ENCODE measurements around the gene ZNF649. TPM values are rescaled to one million over a fixed set of nuclear protein-coding genes. Genes with fewer than 3 reads are reported as not detected.
A peak's percentile ranks its signal among the peaks of the same experiment; 100 is the strongest.

The ZNF649 gene
- total RNA-seq, 1 experiment from 2014 or later = 26.3 TPM

DNA sequence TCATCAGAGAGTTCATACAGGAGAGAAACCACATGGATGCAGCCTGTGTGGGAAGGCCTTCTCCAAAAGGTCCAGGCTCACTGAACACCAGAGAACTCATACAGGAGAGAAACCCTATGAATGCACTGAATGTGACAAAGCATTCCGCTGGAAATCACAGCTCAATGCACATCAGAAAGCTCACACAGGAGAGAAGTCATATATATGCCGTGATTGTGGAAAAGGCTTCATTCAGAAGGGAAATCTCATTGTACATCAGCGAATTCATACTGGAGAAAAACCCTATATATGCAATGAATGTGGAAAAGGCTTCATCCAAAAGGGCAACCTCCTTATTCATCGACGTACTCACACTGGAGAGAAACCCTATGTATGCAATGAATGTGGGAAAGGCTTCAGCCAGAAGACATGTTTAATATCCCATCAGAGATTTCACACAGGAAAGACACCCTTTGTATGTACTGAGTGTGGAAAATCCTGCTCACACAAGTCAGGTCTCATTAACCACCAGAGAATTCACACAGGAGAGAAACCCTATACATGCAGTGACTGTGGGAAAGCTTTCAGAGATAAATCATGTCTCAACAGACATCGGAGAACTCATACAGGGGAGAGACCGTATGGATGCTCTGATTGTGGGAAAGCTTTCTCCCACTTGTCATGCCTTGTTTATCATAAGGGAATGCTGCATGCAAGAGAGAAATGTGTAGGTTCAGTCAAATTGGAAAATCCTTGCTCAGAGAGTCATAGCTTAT lies 40.2 kb upstream of the ZNF649 start:
- Histone ChIP-seq H3K36me3 (ENCODE audit: insufficient read depth, low read length, poor library complexity, severe bottlenecking) (peaks cover 55% of the 10 kb centered on the region), H3K4me3 (ENCODE audit: low read depth, low read length, poor library complexity, severe bottlenecking) (no peak overlapping the region), H3K4me1 (ENCODE audit: insufficient read depth, low read length, poor library complexity, severe bottlenecking) (no peaks in the 10 kb centered on the region), H3K27me3 (replicated peaks; ENCODE audit: insufficient read depth, low read depth, low read length, poor library complexity) (no peaks in the 10 kb centered on the region), H3K9me3 (ENCODE audit: low read depth, low read length, poor library complexity, severe bottlenecking) (peaks cover 82% of the 10 kb centered on the region), H3K27ac (ENCODE audit: low read depth, low read length, poor library complexity, severe bottlenecking) (no peak overlapping the region)
- intact Hi-C loops (cut with micrococcal nuclease; ENCODE audit: unreplicated experiment) = no loop called here
- no TSS peak for BruUV-seq (replicated peaks)
- no peak for DNase-seq (ENCODE audit: low spot score)
- TF ChIP-seq EZH2 (IDR thresholded peaks at IDR 0.05; ENCODE audit: borderline replicate concordance, low read depth, low read length, poor library complexity, severe bottlenecking) = no peak
- POLR2A ChIA-PET (ENCODE audit: low non-redundant PET) = no interaction called here
- CTCF ChIA-PET = no interaction called here

DNA sequence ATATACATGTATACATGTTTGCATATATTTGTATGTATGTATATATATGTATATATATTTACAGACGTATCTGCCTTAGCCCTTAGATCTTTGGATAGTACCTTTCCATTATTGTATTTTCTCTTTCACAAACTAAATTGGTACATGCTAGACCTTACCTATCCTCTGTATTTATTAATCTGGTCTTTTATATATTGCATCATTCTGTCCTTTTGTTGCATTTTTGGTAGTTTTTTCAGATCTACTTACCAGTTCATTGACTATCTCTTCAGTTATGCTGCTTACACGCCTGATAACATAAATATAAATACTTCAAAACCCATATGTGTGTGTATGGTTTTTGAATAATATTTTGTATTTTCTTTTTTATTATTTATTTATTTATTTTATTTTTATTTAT lies 34.1 kb upstream of the ZNF649 start:
- peaks cover 32% of the 10 kb centered on the region for H3K9me3 ChIP-seq (ENCODE audit: low read depth, low read length, poor library complexity, severe bottlenecking)
- H3K4me3 ChIP-seq (ENCODE audit: low read depth, low read length, poor library complexity, severe bottlenecking) = no peak overlapping the region
- CTCF ChIA-PET = no interaction called here
- no peak for DNase-seq (ENCODE audit: low spot score)
- BruUV-seq (replicated peaks) = no TSS peak
- TF ChIP-seq EZH2 (IDR thresholded peaks at IDR 0.05; ENCODE audit: borderline replicate concordance, low read depth, low read length, poor library complexity, severe bottlenecking) = no peak
- POLR2A ChIA-PET (ENCODE audit: low non-redundant PET) = no interaction called here
- peaks cover 56% of the 10 kb centered on the region for H3K36me3 ChIP-seq (ENCODE audit: insufficient read depth, low read length, poor library complexity, severe bottlenecking)
- no peak overlapping the region for H3K27ac ChIP-seq (ENCODE audit: low read depth, low read length, poor library complexity, severe bottlenecking)
- H3K27me3 ChIP-seq (replicated peaks; ENCODE audit: insufficient read depth, low read depth, low read length, poor library complexity) = no peaks in the 10 kb centered on the region
- intact Hi-C loops (cut with micrococcal nuclease; ENCODE audit: unreplicated experiment) = no loop called here
- no peaks in the 10 kb centered on the region for H3K4me1 ChIP-seq (ENCODE audit: insufficient read depth, low read length, poor library complexity, severe bottlenecking)

DNA sequence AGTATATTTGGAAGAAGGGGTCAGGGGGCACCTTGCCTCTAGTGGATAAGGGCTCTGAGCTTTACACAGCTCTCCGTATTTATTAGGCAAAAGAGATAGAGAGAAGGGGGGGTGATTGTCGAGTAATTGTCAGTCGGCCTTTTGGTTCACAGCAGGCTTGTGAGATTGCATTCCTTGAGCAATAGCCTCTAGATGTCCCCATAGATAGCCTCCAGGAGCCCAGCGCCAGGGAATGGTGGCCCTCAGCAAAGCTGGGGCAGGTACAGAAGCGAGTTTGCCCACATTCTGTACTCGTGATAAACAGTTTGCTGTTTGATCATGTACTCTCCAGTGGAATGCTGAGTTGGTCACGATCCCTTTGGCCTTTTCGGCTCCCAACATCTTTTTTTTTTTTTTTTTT lies 27.1 kb upstream of the ZNF649 start:
- POLR2A ChIA-PET (ENCODE audit: low non-redundant PET) = no interaction called here
- CTCF ChIA-PET = no interaction called here

DNA sequence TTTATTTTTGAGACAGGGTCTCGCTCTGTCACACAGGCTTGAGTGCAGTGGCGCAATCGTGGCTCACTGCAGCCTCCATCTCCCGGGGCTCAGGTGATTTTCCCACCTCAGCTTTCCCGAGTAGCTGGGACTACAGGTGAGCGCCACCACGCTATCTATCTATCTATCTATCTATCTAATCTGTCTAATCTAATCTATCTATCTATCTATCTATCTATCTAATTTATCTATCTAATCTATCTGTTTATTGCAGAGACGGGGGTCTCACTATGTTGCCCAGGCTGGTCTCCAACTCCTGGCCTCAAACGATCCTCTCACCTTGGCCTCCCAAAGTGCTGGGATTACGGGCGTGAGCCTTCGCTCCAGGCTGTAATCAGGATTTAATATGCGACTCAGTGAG lies 23.0 kb upstream of the ZNF649 start:
- ChIA-PET CTCF (no interaction called here), POLR2A (ENCODE audit: low non-redundant PET) (no interaction called here)
- DNase-seq (ENCODE audit: low spot score) = no peak
- no peak for TF ChIP-seq EZH2 (IDR thresholded peaks at IDR 0.05; ENCODE audit: borderline replicate concordance, low read depth, low read length, poor library complexity, severe bottlenecking)
- TF ChIP-seq, protein P1, sequence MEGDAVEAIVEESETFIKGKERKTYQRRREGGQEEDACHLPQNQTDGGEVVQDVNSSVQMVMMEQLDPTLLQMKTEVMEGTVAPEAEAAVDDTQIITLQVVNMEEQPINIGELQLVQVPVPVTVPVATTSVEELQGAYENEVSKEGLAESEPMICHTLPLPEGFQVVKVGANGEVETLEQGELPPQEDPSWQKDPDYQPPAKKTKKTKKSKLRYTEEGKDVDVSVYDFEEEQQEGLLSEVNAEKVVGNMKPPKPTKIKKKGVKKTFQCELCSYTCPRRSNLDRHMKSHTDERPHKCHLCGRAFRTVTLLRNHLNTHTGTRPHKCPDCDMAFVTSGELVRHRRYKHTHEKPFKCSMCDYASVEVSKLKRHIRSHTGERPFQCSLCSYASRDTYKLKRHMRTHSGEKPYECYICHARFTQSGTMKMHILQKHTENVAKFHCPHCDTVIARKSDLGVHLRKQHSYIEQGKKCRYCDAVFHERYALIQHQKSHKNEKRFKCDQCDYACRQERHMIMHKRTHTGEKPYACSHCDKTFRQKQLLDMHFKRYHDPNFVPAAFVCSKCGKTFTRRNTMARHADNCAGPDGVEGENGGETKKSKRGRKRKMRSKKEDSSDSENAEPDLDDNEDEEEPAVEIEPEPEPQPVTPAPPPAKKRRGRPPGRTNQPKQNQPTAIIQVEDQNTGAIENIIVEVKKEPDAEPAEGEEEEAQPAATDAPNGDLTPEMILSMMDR (conservative IDR thresholded peaks at IDR 0.05; ENCODE audit: low read depth, low read length) = no peak
- Histone ChIP-seq H3K4me1 (ENCODE audit: insufficient read depth, low read length, poor library complexity, severe bottlenecking) (no peaks in the 10 kb centered on the region), H3K27me3 (replicated peaks; ENCODE audit: insufficient read depth, low read depth, low read length, poor library complexity) (no peaks in the 10 kb centered on the region), H3K4me3 (ENCODE audit: low read depth, low read length, poor library complexity, severe bottlenecking) (peak overlapping the region; percentile 84), H3K36me3 (ENCODE audit: insufficient read depth, low read length, poor library complexity, severe bottlenecking) (peaks cover 19% of the 10 kb centered on the region), H3K9me3 (ENCODE audit: low read depth, low read length, poor library complexity, severe bottlenecking) (peaks cover 20% of the 10 kb centered on the region), H3K27ac (ENCODE audit: low read depth, low read length, poor library complexity, severe bottlenecking) (peak overlapping the region; percentile 90)
- BruUV-seq (replicated peaks) = TSS peak; percentile 28
- intact Hi-C loops (cut with micrococcal nuclease; ENCODE audit: unreplicated experiment) = loop anchor here (2.0 kb wide), 1 partner anchor 41 kb away; the partner anchor contains the start of gene ZNF577

More for the DNA sequence above, 27.1 kb upstream of the ZNF649 start:
- no peaks in the 10 kb centered on the region for H3K4me1 ChIP-seq (ENCODE audit: insufficient read depth, low read length, poor library complexity, severe bottlenecking)
- intact Hi-C loops (cut with micrococcal nuclease; ENCODE audit: unreplicated experiment) = no loop called here
- H3K9me3 ChIP-seq (ENCODE audit: low read depth, low read length, poor library complexity, severe bottlenecking) = no peaks in the 10 kb centered on the region
- BruUV-seq (replicated peaks) = no TSS peak
- no peak overlapping the region for H3K4me3 ChIP-seq (ENCODE audit: low read depth, low read length, poor library complexity, severe bottlenecking)
- DNase-seq (ENCODE audit: low spot score) = no peak
- H3K36me3 ChIP-seq (ENCODE audit: insufficient read depth, low read length, poor library complexity, severe bottlenecking) = peaks cover 32% of the 10 kb centered on the region
- no peaks in the 10 kb centered on the region for H3K27me3 ChIP-seq (replicated peaks; ENCODE audit: insufficient read depth, low read depth, low read length, poor library complexity)
- H3K27ac ChIP-seq (ENCODE audit: low read depth, low read length, poor library complexity, severe bottlenecking) = no peak overlapping the region
- TF ChIP-seq, protein P1 (conservative IDR thresholded peaks at IDR 0.05; ENCODE audit: low read depth, low read length) = no peak
- TF ChIP-seq EZH2 (IDR thresholded peaks at IDR 0.05; ENCODE audit: borderline replicate concordance, low read depth, low read length, poor library complexity, severe bottlenecking) = no peak

Measured in A673 (cell line).